ENCODE data around the gene SF3B4. TPM values are rescaled to one million over a fixed set of nuclear protein-coding genes. Genes with fewer than 3 reads are reported as not detected.

The SF3B4 gene
- polyA plus RNA-seq, 6 donors from 2014 or later: 78.6 to 115 (median 89.4) TPM

GRCh38 chr1:149927056-149927562 lies 494 bp downstream of the SF3B4 start:
- H3K9me3 Mint-ChIP-seq: peaks cover 0 to 11% (median 0%) of the 10 kb centered on the region in 7 donors
- peaks cover 29 to 61% of the 10 kb centered on the region in 2 donors for H3K36me3 Mint-ChIP-seq
- ATAC-seq (ENCODE audit: low read depth in 2 of 2) (no peak), DNase-seq (no peak)
- H3K27me3 Mint-ChIP-seq: peaks cover 12 to 18% (median 12%) of the 10 kb centered on the region in 3 donors
- peaks cover 39 to 48% (median 40%) of the 10 kb centered on the region in 3 donors for H3K4me1 Mint-ChIP-seq
- H3K4me3 Mint-ChIP-seq: peak overlapping the region; percentile 88 to 98 (median 97)
- peak overlapping the region; percentile 80 to 99 (median 98) for H3K27ac Mint-ChIP-seq

GRCh38 chr1:149926296-149926695 lies 1.3 kb downstream of the SF3B4 start:
- peak overlapping the region in 3 of 6 donors; percentile 17 to 91 (median 20) for H3K27ac Mint-ChIP-seq
- H3K4me3 Mint-ChIP-seq: peak overlapping the region; percentile 41 to 98 (median 96)
- H3K4me1 Mint-ChIP-seq: peaks cover 39 to 40% (median 40%) of the 10 kb centered on the region in 3 donors
- DNase-seq: no peak
- H3K9me3 Mint-ChIP-seq: peaks cover 0 to 2% (median 0%) of the 10 kb centered on the region in 7 donors
- peaks cover 4 to 10% (median 5%) of the 10 kb centered on the region in 3 donors for H3K27me3 Mint-ChIP-seq
- no peak for ATAC-seq (ENCODE audit: low read depth in 2 of 2)
- H3K36me3 Mint-ChIP-seq: peaks cover 24 to 53% of the 10 kb centered on the region in 2 donors

- ATAC-seq (ENCODE audit: low read depth in 2 of 2) (no peak), DNase-seq (no peak)
- no peaks in the 10 kb centered on the region for H3K9me3 Mint-ChIP-seq
- peaks cover 24 to 47% of the 10 kb centered on the region in 2 donors for H3K36me3 Mint-ChIP-seq
- peaks cover 3 to 4% (median 4%) of the 10 kb centered on the region in 3 donors for H3K27me3 Mint-ChIP-seq
- H3K4me1 Mint-ChIP-seq: peaks cover 39 to 40% (median 40%) of the 10 kb centered on the region in 3 donors
- H3K4me3 Mint-ChIP-seq: peak overlapping the region; percentile 41 to 98 (median 96)
- peak overlapping the region in 4 of 6 donors; percentile 17 to 91 (median 29) for H3K27ac Mint-ChIP-seq
Observed at GRCh38 chr1:149925751-149926150, 1.9 kb downstream of the SF3B4 start.

- H3K36me3 Mint-ChIP-seq: peaks cover 24 to 43% of the 10 kb centered on the region in 2 donors
- peak overlapping the region in 7 of 8 donors; percentile 1 to 98 (median 88) for H3K4me3 Mint-ChIP-seq
- no peaks in the 10 kb centered on the region for H3K9me3 Mint-ChIP-seq
- no peak for ATAC-seq (ENCODE audit: low read depth in 2 of 2)
- peaks cover 0 to under 1% (median under 1%) of the 10 kb centered on the region in 3 donors for H3K27me3 Mint-ChIP-seq
- H3K27ac Mint-ChIP-seq: peak overlapping the region in 4 of 6 donors; percentile 17 to 94 (median 60)
- H3K4me1 Mint-ChIP-seq: peaks cover 39 to 40% (median 40%) of the 10 kb centered on the region in 3 donors
- DNase-seq: no peak
Observed at GRCh38 chr1:149925345-149925744, 2.3 kb downstream of the SF3B4 start.

- no peaks in the 10 kb centered on the region for H3K9me3 Mint-ChIP-seq
- H3K27ac Mint-ChIP-seq: peak overlapping the region in 1 of 6 donors; percentile 4
- H3K4me3 Mint-ChIP-seq: peak overlapping the region in 2 of 8 donors; percentile 20 to 75
- peaks cover 3 to 10% (median 4%) of the 10 kb centered on the region in 3 donors for H3K27me3 Mint-ChIP-seq
- DNase-seq (no peak), ATAC-seq (ENCODE audit: low read depth in 2 of 2) (no peak)
- peaks cover 24 to 43% of the 10 kb centered on the region in 2 donors for H3K36me3 Mint-ChIP-seq
- peaks cover 40 to 41% (median 41%) of the 10 kb centered on the region in 3 donors for H3K4me1 Mint-ChIP-seq
Observed at GRCh38 chr1:149923626-149924025, 4.0 kb downstream of the SF3B4 start.

- H3K4me3 Mint-ChIP-seq: peak within 1 kb of the TSS; percentile 39 to 87 (median 72)
- peaks cover 25 to 37% (median 31%) of the 10 kb centered on the region in 3 donors for H3K27me3 Mint-ChIP-seq
- H3K4me1 Mint-ChIP-seq: peaks cover 24 to 29% (median 26%) of the 10 kb centered on the region in 3 donors
- H3K9me3 Mint-ChIP-seq: peaks cover 0 to 2% (median 0%) of the 10 kb centered on the region in 7 donors
- no peak for DNase-seq
- H3K27ac Mint-ChIP-seq: peak within 1 kb of the TSS in 3 of 6 donors; percentile 7 to 34 (median 15)
- peak in 1 of 2 donors; percentile 18 for ATAC-seq (ENCODE audit: low read depth in 2 of 2)
- peaks cover 0 to 5% of the 10 kb centered on the region in 2 donors for H3K36me3 Mint-ChIP-seq
Observed at GRCh38 chr1:149917571-149918144, 9.9 kb downstream of the SF3B4 start, which contains the start of gene SV2A. TSS of gene SV2A (minus strand) at chr1:149917844. CDS start at chr1:149913840, 4,004 bp downstream.

- ATAC-seq (ENCODE audit: low read depth in 2 of 2): peak in 1 of 2 donors; percentile 32
- Mint-ChIP-seq H3K4me3 (peak overlapping the region in 6 of 8 donors; percentile 59 to 87 (median 72)), H3K27me3 (peaks cover 25 to 37% (median 37%) of the 10 kb centered on the region in 3 donors), H3K4me1 (peaks cover 24 to 29% (median 26%) of the 10 kb centered on the region in 3 donors), H3K36me3 (no peaks in the 10 kb centered on the region), H3K27ac (peak overlapping the region in 3 of 6 donors; percentile 7 to 34 (median 15)), H3K9me3 (peaks cover 0 to 2% (median 0%) of the 10 kb centered on the region in 7 donors)
- no peak for DNase-seq
Observed at GRCh38 chr1:149916898-149917252, 10.7 kb downstream of the SF3B4 start.

- peak overlapping the region in 3 of 6 donors; percentile 36 to 80 (median 57) for H3K27ac Mint-ChIP-seq
- H3K4me3 Mint-ChIP-seq: peak overlapping the region in 7 of 8 donors; percentile 44 to 87 (median 60)
- peaks cover 24 to 29% (median 26%) of the 10 kb centered on the region in 3 donors for H3K4me1 Mint-ChIP-seq
- ATAC-seq (ENCODE audit: low read depth in 2 of 2) (peak; percentile 16 to 35), DNase-seq (no peak)
- H3K27me3 Mint-ChIP-seq: peaks cover 25 to 38% (median 37%) of the 10 kb centered on the region in 3 donors
- peaks cover 0 to 2% (median 0%) of the 10 kb centered on the region in 7 donors for H3K9me3 Mint-ChIP-seq
- no peaks in the 10 kb centered on the region for H3K36me3 Mint-ChIP-seq
Observed at GRCh38 chr1:149916193-149916897, 11.3 kb downstream of the SF3B4 start.

- H3K4me1 Mint-ChIP-seq: peaks cover 24 to 29% (median 26%) of the 10 kb centered on the region in 3 donors
- DNase-seq (no peak), ATAC-seq (ENCODE audit: low read depth in 2 of 2) (no peak)
- peak overlapping the region in 1 of 6 donors; percentile 80 for H3K27ac Mint-ChIP-seq
- H3K4me3 Mint-ChIP-seq: peak overlapping the region in 5 of 8 donors; percentile 14 to 69 (median 59)
- H3K27me3 Mint-ChIP-seq: peaks cover 25 to 45% (median 37%) of the 10 kb centered on the region in 3 donors
- peaks cover 0 to 2% (median 0%) of the 10 kb centered on the region in 7 donors for H3K9me3 Mint-ChIP-seq
- H3K36me3 Mint-ChIP-seq: peaks cover 0 to 7% of the 10 kb centered on the region in 2 donors
Observed at GRCh38 chr1:149915429-149916192, 12.0 kb downstream of the SF3B4 start.

GRCh38 chr1:149914545-149914944 lies 13.1 kb downstream of the SF3B4 start:
- H3K4me3 Mint-ChIP-seq: no peak overlapping the region
- peaks cover 0 to 2% (median 0%) of the 10 kb centered on the region in 7 donors for H3K9me3 Mint-ChIP-seq
- no peak for ATAC-seq (ENCODE audit: low read depth in 2 of 2)
- no peak for DNase-seq
- no peak overlapping the region for H3K27ac Mint-ChIP-seq
- H3K27me3 Mint-ChIP-seq: peaks cover 22 to 54% (median 37%) of the 10 kb centered on the region in 3 donors
- H3K4me1 Mint-ChIP-seq: peaks cover 24 to 29% (median 26%) of the 10 kb centered on the region in 3 donors
- peaks cover 0 to 7% of the 10 kb centered on the region in 2 donors for H3K36me3 Mint-ChIP-seq

GRCh38 chr1:149906570-149907075 lies 21.0 kb downstream of the SF3B4 start:
- DNase-seq: no peak
- Mint-ChIP-seq H3K27ac (peak overlapping the region in 1 of 6 donors; percentile 22), H3K27me3 (peaks cover 0 to 34% (median 27%) of the 10 kb centered on the region in 3 donors), H3K4me1 (peaks cover 0 to 2% (median 0%) of the 10 kb centered on the region in 3 donors), H3K4me3 (no peak overlapping the region), H3K9me3 (no peaks in the 10 kb centered on the region), H3K36me3 (peaks cover 4 to 7% of the 10 kb centered on the region in 2 donors)
- ATAC-seq (ENCODE audit: low read depth in 2 of 2): no peak

GRCh38 chr1:149903836-149904491 lies 23.6 kb downstream of the SF3B4 start:
- Mint-ChIP-seq H3K27ac (no peak overlapping the region), H3K27me3 (peaks cover 0 to 22% (median 13%) of the 10 kb centered on the region in 3 donors), H3K36me3 (peaks cover 0 to 4% of the 10 kb centered on the region in 2 donors), H3K9me3 (peaks cover 0 to 4% (median 1%) of the 10 kb centered on the region in 7 donors), H3K4me3 (peak overlapping the region in 1 of 8 donors; percentile 51), H3K4me1 (peaks cover 9 to 21% (median 17%) of the 10 kb centered on the region in 3 donors)
- DNase-seq: no peak
- no peak for ATAC-seq (ENCODE audit: low read depth in 2 of 2)

Data from naive B cell (primary cell).